BLaER1 (cell line): ENCODE results near the gene ZNF407.
"Not testable (repeated sequence)": the region's sequence is repeated elsewhere in the genome, so short reads cannot be mapped to it uniquely, and the experiment has no call there.

Source experiments
- H3K27ac ChIP-seq: shearing (Covaris generic); formaldehyde crosslinking; 2 replicates; pipeline ENCODE4 v1.8.1; 2022
- H3K27me3 ChIP-seq: shearing (Covaris generic); formaldehyde crosslinking; 2 replicates; pipeline ENCODE4 v1.8.1; 2022
- H3K36me3 ChIP-seq: shearing (Covaris generic); formaldehyde crosslinking; 2 replicates; pipeline ENCODE4 v1.8.1; 2022
- H3K4me1 ChIP-seq: shearing (Covaris generic); formaldehyde crosslinking; 2 replicates; pipeline ENCODE4 v1.8.1; 2022
- H3K4me2 ChIP-seq: shearing (Covaris generic); formaldehyde crosslinking; 2 replicates; pipeline ENCODE4 v1.8.1; 2022
- H3K4me3 ChIP-seq: shearing (Covaris generic); formaldehyde crosslinking; 2 replicates; pipeline ENCODE4 v1.8.1; 2022
- H3K9ac ChIP-seq: shearing (Covaris generic); formaldehyde crosslinking; 2 replicates; pipeline ENCODE4 v1.8.1; 2022
- H3K9me3 ChIP-seq: shearing (Covaris generic); formaldehyde crosslinking; 2 replicates; pipeline ENCODE4 v1.8.1; 2022
- H4K20me1 ChIP-seq: shearing (Covaris generic); formaldehyde crosslinking; 2 replicates; pipeline ENCODE4 v1.8.1; 2022
- Cebpa-rat ChIP-seq: shearing (Covaris generic); IDR thresholded peaks from 2 replicates; pipeline ENCODE4 v1.8.1; 2022

ZNF407 gene

GRCh38 chr18:74597662-74598349 is at the start of gene ZNF407:
Gene ZNF407 (plus strand): TSS chr18:74597870. CDS start chr18:74631020, 33,150 bp downstream.
- TF ChIP-seq Cebpa-rat = no peak
- peak within 1 kb of the TSS; percentile 97 for H3K27ac ChIP-seq
- no peaks in the 10 kb centered on the region for H3K9me3 ChIP-seq
- peak within 1 kb of the TSS; percentile 84 for H3K4me3 ChIP-seq
- H3K4me1 ChIP-seq = peaks cover 36% of the 10 kb centered on the region
- peak within 1 kb of the TSS; percentile 94 for H3K4me2 ChIP-seq
- H3K27me3 ChIP-seq = no peaks in the 10 kb centered on the region
- peaks cover 13% of the 10 kb centered on the region for H4K20me1 ChIP-seq
- peak within 1 kb of the TSS; percentile 98 for H3K9ac ChIP-seq
- peaks cover 20% of the 10 kb centered on the region; the same call in 1 of the 2 replicates for H3K36me3 ChIP-seq

GRCh38 chr18:74549591-74550104 is 48.0 kb upstream of the ZNF407 start:
- Histone ChIP-seq H3K9ac (no peak overlapping the region), H3K36me3 (no peaks in the 10 kb centered on the region), H3K9me3 (peaks cover 39% of the 10 kb centered on the region), H4K20me1 (no peaks in the 10 kb centered on the region), H3K27me3 (no peaks in the 10 kb centered on the region), H3K4me3 (peak overlapping the region; percentile 12; the same call in 1 of the 2 replicates), H3K4me1 (peaks cover 3% of the 10 kb centered on the region), H3K27ac (no peak overlapping the region), H3K4me2 (no peak overlapping the region)
- TF ChIP-seq Cebpa-rat = no peak

- no peaks in the 10 kb centered on the region for H3K36me3 ChIP-seq
- H3K9ac ChIP-seq = no peak overlapping the region
- TF ChIP-seq Cebpa-rat = no peak
- H3K4me3 ChIP-seq = no peak overlapping the region
- H3K4me1 ChIP-seq = peaks cover 16% of the 10 kb centered on the region
- H4K20me1 ChIP-seq = no peaks in the 10 kb centered on the region
- peaks cover 39% of the 10 kb centered on the region for H3K9me3 ChIP-seq
- H3K27ac ChIP-seq = no peak overlapping the region
- H3K4me2 ChIP-seq = no peak overlapping the region
- H3K27me3 ChIP-seq = no peaks in the 10 kb centered on the region
These were observed 46.8 kb upstream of the ZNF407 start for GRCh38 chr18:74550886-74551285.

GRCh38 chr18:74551452-74551851 is 46.2 kb upstream of the ZNF407 start:
- H3K27ac ChIP-seq = no peak overlapping the region
- H3K36me3 ChIP-seq = no peaks in the 10 kb centered on the region
- peaks cover 20% of the 10 kb centered on the region for H3K4me1 ChIP-seq
- no peak overlapping the region for H3K4me3 ChIP-seq
- no peaks in the 10 kb centered on the region for H3K27me3 ChIP-seq
- H4K20me1 ChIP-seq = no peaks in the 10 kb centered on the region
- H3K9ac ChIP-seq = no peak overlapping the region
- H3K9me3 ChIP-seq = peaks cover 39% of the 10 kb centered on the region
- H3K4me2 ChIP-seq = no peak overlapping the region
- no peak for TF ChIP-seq Cebpa-rat

GRCh38 chr18:74551936-74552555 is 45.6 kb upstream of the ZNF407 start:
- no peaks in the 10 kb centered on the region for H4K20me1 ChIP-seq
- H3K4me1 ChIP-seq = peaks cover 20% of the 10 kb centered on the region
- H3K27ac ChIP-seq = no peak overlapping the region
- peaks cover 39% of the 10 kb centered on the region for H3K9me3 ChIP-seq
- H3K4me2 ChIP-seq = no peak overlapping the region
- no peaks in the 10 kb centered on the region for H3K27me3 ChIP-seq
- no peak for TF ChIP-seq Cebpa-rat
- no peak overlapping the region for H3K9ac ChIP-seq
- H3K4me3 ChIP-seq = no peak overlapping the region
- H3K36me3 ChIP-seq = no peaks in the 10 kb centered on the region

GRCh38 chr18:74556126-74556525 is 41.5 kb upstream of the ZNF407 start:
- H3K4me2 ChIP-seq = peak overlapping the region; percentile 75; the same call in 1 of the 2 replicates

GRCh38 chr18:74558096-74558495 is 39.6 kb upstream of the ZNF407 start:
- no peak overlapping the region for H3K4me2 ChIP-seq
- H3K9me3 ChIP-seq = no peaks in the 10 kb centered on the region
- H3K4me1 ChIP-seq = peaks cover 27% of the 10 kb centered on the region
- H4K20me1 ChIP-seq = no peaks in the 10 kb centered on the region
- no peaks in the 10 kb centered on the region for H3K36me3 ChIP-seq
- TF ChIP-seq Cebpa-rat = no peak
- no peak overlapping the region for H3K4me3 ChIP-seq
- no peaks in the 10 kb centered on the region for H3K27me3 ChIP-seq
- no peak overlapping the region for H3K9ac ChIP-seq
- no peak overlapping the region for H3K27ac ChIP-seq

More at GRCh38 chr18:74556126-74556525, 41.5 kb upstream of the ZNF407 start:
- Histone ChIP-seq H3K4me3 (no peak overlapping the region), H3K27ac (no peak overlapping the region), H3K9ac (no peak overlapping the region), H4K20me1 (no peaks in the 10 kb centered on the region), H3K27me3 (no peaks in the 10 kb centered on the region), H3K4me1 (peaks cover 25% of the 10 kb centered on the region), H3K9me3 (no peaks in the 10 kb centered on the region), H3K36me3 (no peaks in the 10 kb centered on the region)
- no peak for TF ChIP-seq Cebpa-rat

GRCh38 chr18:74562131-74562730 is 35.4 kb upstream of the ZNF407 start:
- H3K27ac ChIP-seq = no peak overlapping the region
- no peak for TF ChIP-seq Cebpa-rat
- no peaks in the 10 kb centered on the region for H4K20me1 ChIP-seq
- no peaks in the 10 kb centered on the region for H3K36me3 ChIP-seq
- H3K27me3 ChIP-seq = no peaks in the 10 kb centered on the region
- H3K4me3 ChIP-seq = no peak overlapping the region
- no peak overlapping the region for H3K4me2 ChIP-seq
- H3K9ac ChIP-seq = no peak overlapping the region
- H3K4me1 ChIP-seq = 0 out of 2 replicates have a peak, but pooled peaks cover 7% of the 10 kb centered on the region
- peaks cover 23% of the 10 kb centered on the region for H3K9me3 ChIP-seq

GRCh38 chr18:74562775-74563174 is 34.9 kb upstream of the ZNF407 start:
- Histone ChIP-seq H3K4me2 (no peak overlapping the region), H3K27me3 (no peaks in the 10 kb centered on the region), H4K20me1 (no peaks in the 10 kb centered on the region), H3K27ac (no peak overlapping the region), H3K36me3 (no peaks in the 10 kb centered on the region), H3K4me3 (no peak overlapping the region), H3K9me3 (peaks cover 28% of the 10 kb centered on the region), H3K4me1 (0 out of 2 replicates have a peak, but pooled peaks cover 7% of the 10 kb centered on the region), H3K9ac (no peak overlapping the region)
- TF ChIP-seq Cebpa-rat = no peak

- Histone ChIP-seq H4K20me1 (no peaks in the 10 kb centered on the region), H3K4me1 (0 out of 2 replicates have a peak, but pooled peaks cover 7% of the 10 kb centered on the region)
- no peak for TF ChIP-seq Cebpa-rat
These were observed 33.7 kb upstream of the ZNF407 start for GRCh38 chr18:74563999-74564398.

GRCh38 chr18:74565164-74565563 is 32.5 kb upstream of the ZNF407 start:
- not testable (repeated sequence) for H3K4me1 ChIP-seq, H3K4me3 ChIP-seq, H3K9ac ChIP-seq, H4K20me1 ChIP-seq, H3K27me3 ChIP-seq, H3K4me2 ChIP-seq, H3K27ac ChIP-seq, H3K36me3 ChIP-seq
- peaks cover 38% of the 10 kb centered on the region for H3K9me3 ChIP-seq

More at GRCh38 chr18:74563999-74564398, 33.7 kb upstream of the ZNF407 start:
- no peak overlapping the region for H3K27ac ChIP-seq
- no peak overlapping the region for H3K4me2 ChIP-seq
- no peak overlapping the region for H3K9ac ChIP-seq
- no peaks in the 10 kb centered on the region for H3K27me3 ChIP-seq
- no peak overlapping the region for H3K4me3 ChIP-seq
- H3K9me3 ChIP-seq = peaks cover 38% of the 10 kb centered on the region
- no peaks in the 10 kb centered on the region for H3K36me3 ChIP-seq

GRCh38 chr18:74565993-74566392 is 31.7 kb upstream of the ZNF407 start:
- not testable (repeated sequence) for H3K4me1 ChIP-seq, H3K4me3 ChIP-seq, H3K27ac ChIP-seq, H4K20me1 ChIP-seq, H3K36me3 ChIP-seq, H3K9ac ChIP-seq, H3K4me2 ChIP-seq, H3K27me3 ChIP-seq
- H3K9me3 ChIP-seq = peaks cover 38% of the 10 kb centered on the region
